Natural killer cell (primary cell): ENCODE measurements around the gene NAALADL2. TPM values are rescaled to one million over a fixed set of nuclear protein-coding genes. Genes with fewer than 3 reads are reported as not detected.

Experiments used
- ATAC-seq, 3 donors: fragments of 150-1000 bp in 2 of 3; fragments of 200-7000 bp in 1 of 3; cut with Tn5 transposase; 1 replicate in 1 of 3; 2 replicates in 2 of 3; pipeline ENCODE4 v1.10.0; 2021; ENCODE audit warnings: mild to moderate bottlenecking in 2 of 3, moderate library complexity in 2 of 3
- DNase-seq, 2 donors: peaks; one replicate each; pipeline versions ENCODE4 v3.0.0 to v3.0.0-alpha.2; 2013 to 2021; ENCODE audit warnings: mixed read lengths in 1 of 2
- H3K27ac ChIP-seq: one replicate; pipeline ENCODE4 v1.5.1; 2013; ENCODE audit warnings: mild to moderate bottlenecking, low read length
- H3K27me3 ChIP-seq: one replicate; pipeline ENCODE4 v1.6.1; 2013; ENCODE audit warnings: low read length; ENCODE audit not compliant: control insufficient read depth, insufficient read depth
- H3K36me3 ChIP-seq: one replicate; pipeline ENCODE4 v1.6.1; 2013; ENCODE audit warnings: low read length; ENCODE audit not compliant: control insufficient read depth, insufficient read depth
- H3K4me1 ChIP-seq: one replicate; pipeline ENCODE4 v1.6.1; 2013; ENCODE audit warnings: low read length; ENCODE audit not compliant: control insufficient read depth, insufficient read depth
- H3K4me3 ChIP-seq: one replicate; pipeline ENCODE4 v1.5.1; 2013; ENCODE audit warnings: low read length
- H3K9me3 ChIP-seq: one replicate; pipeline ENCODE4 v1.6.1; 2013; ENCODE audit warnings: low read length; ENCODE audit not compliant: control insufficient read depth, insufficient read depth
- H3K27ac Mint-ChIP-seq, 2 donors: one replicate each; pipeline ENCODE4 v1.8.0; 2022; ENCODE audit warnings: mild to moderate bottlenecking in 2 of 2, mixed read lengths in 2 of 2, moderate library complexity in 1 of 2
- H3K27me3 Mint-ChIP-seq, 2 donors: one replicate each; pipeline ENCODE4 v1.8.0; 2022; ENCODE audit warnings: low read depth in 2 of 2, mixed read lengths in 2 of 2
- H3K36me3 Mint-ChIP-seq: one replicate; pipeline ENCODE4 v1.8.0; 2022; ENCODE audit warnings: mixed read lengths
- H3K4me1 Mint-ChIP-seq, 2 donors: one replicate each; pipeline ENCODE4 v1.8.0; 2022; ENCODE audit warnings: mixed read lengths in 2 of 2
- H3K4me3 Mint-ChIP-seq: one replicate; pipeline ENCODE4 v1.8.0; 2022; ENCODE audit warnings: mild to moderate bottlenecking, moderate library complexity, mixed read lengths
- H3K9me3 Mint-ChIP-seq, 2 donors: one replicate each; pipeline ENCODE4 v1.8.0; 2022; ENCODE audit warnings: mixed read lengths in 2 of 2
- CTCF ChIP-seq: fragments of 200-600 bp; IDR thresholded peaks from one replicate; pipeline ENCODE4 v1.8.0; 2022; ENCODE audit warnings: antibody characterized with exemption
- WGBS: methylation state at CpG from one replicate; pipeline ENCODE4 v1.1.7; 2013; ENCODE audit warnings: missing lambda C conversion rate; ENCODE audit not compliant: insufficient coverage; 5-methylcytosine and 5-hydroxymethylcytosine counted together
- intact Hi-C: fragments of 100-400 bp; cut with micrococcal nuclease; formaldehyde crosslinking; loops from one replicate; pipeline ENCODE4 v1.14.2; 2022
- total RNA-seq, 4 donors: library from RNA; stranded (reverse); fragments of 120-200 nt in 1 of 4; gene quantifications; one replicate each; pipeline versions ENCODE4 v1.2.3 to v1.2.4, GENCODE V29; 2013 to 2022

Gene NAALADL2
- total RNA-seq, 3 donors from 2014 or later (not counting 1 experiment from before 2014, with no cell fraction given), result not detected

- Histone ChIP-seq H3K4me3 (no peak overlapping the region), H3K27ac (no peak overlapping the region), H3K36me3 (no peaks in the 10 kb centered on the region), H3K27me3 (no peaks in the 10 kb centered on the region), H3K9me3 (no peaks in the 10 kb centered on the region), H3K4me1 (no peaks in the 10 kb centered on the region)
- no peak overlapping the region for H3K4me3 Mint-ChIP-seq
- intact Hi-C loops, result no loop called here
- H3K27me3 Mint-ChIP-seq, result no peaks in the 10 kb centered on the region
- H3K27ac Mint-ChIP-seq, result no peak overlapping the region
- H3K36me3 Mint-ChIP-seq, result no peaks in the 10 kb centered on the region
- no peak for ATAC-seq
- H3K9me3 Mint-ChIP-seq, result peaks cover 16 to 17% of the 10 kb centered on the region in 2 donors
- DNase-seq, result no peak
- H3K4me1 Mint-ChIP-seq, result no peaks in the 10 kb centered on the region
- no peak for TF ChIP-seq CTCF
These were observed 398.0 kb downstream of the NAALADL2 start for GRCh38 chr3:175257123-175257522.

GRCh38 chr3:175258763-175259162 is 399.6 kb downstream of the NAALADL2 start:
- Mint-ChIP-seq H3K4me1 (no peaks in the 10 kb centered on the region), H3K4me3 (no peak overlapping the region), H3K27ac (no peak overlapping the region), H3K36me3 (no peaks in the 10 kb centered on the region), H3K9me3 (peaks cover 10 to 14% of the 10 kb centered on the region in 2 donors), H3K27me3 (no peaks in the 10 kb centered on the region)
- H3K4me3 ChIP-seq, result no peak overlapping the region
- no peak for TF ChIP-seq CTCF
- no peaks in the 10 kb centered on the region for H3K27me3 ChIP-seq
- ATAC-seq (no peak), DNase-seq (no peak)
- no peaks in the 10 kb centered on the region for H3K36me3 ChIP-seq
- 90% methylated on average over 3 of the region's 4 CpGs for WGBS
- H3K9me3 ChIP-seq, result no peaks in the 10 kb centered on the region
- intact Hi-C loops, result no loop called here
- no peaks in the 10 kb centered on the region for H3K4me1 ChIP-seq
- no peak overlapping the region for H3K27ac ChIP-seq

GRCh38 chr3:175260145-175260794 is 401.1 kb downstream of the NAALADL2 start:
- no peaks in the 10 kb centered on the region for H3K4me1 ChIP-seq
- intact Hi-C loops, result no loop called here
- DNase-seq (no peak), ATAC-seq (no peak)
- Mint-ChIP-seq H3K4me3 (no peak overlapping the region), H3K9me3 (peaks cover 10 to 17% of the 10 kb centered on the region in 2 donors), H3K4me1 (no peaks in the 10 kb centered on the region), H3K27ac (no peak overlapping the region), H3K27me3 (no peaks in the 10 kb centered on the region), H3K36me3 (no peaks in the 10 kb centered on the region)
- H3K9me3 ChIP-seq, result no peaks in the 10 kb centered on the region
- H3K27ac ChIP-seq, result no peak overlapping the region
- no peak for TF ChIP-seq CTCF
- no peak overlapping the region for H3K4me3 ChIP-seq
- no peaks in the 10 kb centered on the region for H3K36me3 ChIP-seq
- 58% methylated on average over 2 of the region's 3 CpGs for WGBS
- no peaks in the 10 kb centered on the region for H3K27me3 ChIP-seq

- TF ChIP-seq CTCF, result no peak
- WGBS, result no CpG with 5 or more reads among the region's 1 CpG
- intact Hi-C loops, result no loop called here
- no peak overlapping the region for H3K4me3 Mint-ChIP-seq
- H3K27ac Mint-ChIP-seq, result no peak overlapping the region
- H3K9me3 Mint-ChIP-seq, result peaks cover 2% of the 10 kb centered on the region in 2 donors
- ATAC-seq (no peak), DNase-seq (no peak)
- H3K27ac ChIP-seq, result no peak overlapping the region
- H3K27me3 Mint-ChIP-seq, result no peaks in the 10 kb centered on the region
- H3K4me1 ChIP-seq, result no peaks in the 10 kb centered on the region
- no peaks in the 10 kb centered on the region for H3K4me1 Mint-ChIP-seq
- H3K36me3 Mint-ChIP-seq, result no peaks in the 10 kb centered on the region
- H3K4me3 ChIP-seq, result no peak overlapping the region
- H3K27me3 ChIP-seq, result no peaks in the 10 kb centered on the region
- H3K36me3 ChIP-seq, result no peaks in the 10 kb centered on the region
- no peaks in the 10 kb centered on the region for H3K9me3 ChIP-seq
These were observed 407.3 kb downstream of the NAALADL2 start for GRCh38 chr3:175266478-175266877.
